Liver (tissue), 3 donors: ENCODE measurements around the gene LRRC63.

ENCODE experiments used
- ATF3 ChIP-seq: IDR thresholded peaks from 2 replicates; pipeline ENCODE4 v1.6.1; 2016; ENCODE audit warnings: antibody characterized with exemption
- CTCF ChIP-seq: fragments of 150-350 bp; IDR thresholded peaks from 2 replicates; pipeline ENCODE4 v1.5.1; 2017; ENCODE audit warnings: improper control_type of control experiment, low read depth, low read length; ENCODE audit not compliant: missing input control
- RXRA ChIP-seq, 2 donors: IDR thresholded peaks; 2 replicates each; pipeline ENCODE4 v1.6.1; 2017 to 2018; ENCODE audit warnings: antibody characterized with exemption in 2 of 2, mild to moderate bottlenecking in 1 of 2
- SP1 ChIP-seq: IDR thresholded peaks from 2 replicates; pipeline ENCODE4 v1.6.1; 2018; ENCODE audit warnings: antibody characterized with exemption, mild to moderate bottlenecking
- TAF1 ChIP-seq: conservative IDR thresholded peaks from 2 replicates; pipeline ENCODE4 v1.6.1; 2016; ENCODE audit warnings: antibody characterized with exemption, mild to moderate bottlenecking
- donor health status: healthy.
- donor health status: healthy.

- no peak for TF ChIP-seq RXRA (IDR thresholded peaks at IDR 0.05)
- TF ChIP-seq CTCF, result no peak
- TF ChIP-seq TAF1, result no peak
- no peak for TF ChIP-seq SP1
- TF ChIP-seq ATF3, result no peak
Observed at GRCh38 chr13:46173656-46174055, 38.1 kb upstream of the LRRC63 start.
